Rectal smooth muscle tissue (tissue), 1 donor: ENCODE results near the gene BPIFA1.

Experiments used
- H3K27ac ChIP-seq: one replicate; pipeline ENCODE4 v1.7.0; 2013; ENCODE audit warnings: low read depth, low read length, inconsistent platforms
- H3K27me3 ChIP-seq: one replicate; pipeline ENCODE4 v1.7.0; 2013; ENCODE audit warnings: low read length; ENCODE audit not compliant: control insufficient read depth, insufficient read depth
- H3K36me3 ChIP-seq: one replicate; pipeline ENCODE4 v1.7.0; 2013; ENCODE audit warnings: low read length; ENCODE audit not compliant: control insufficient read depth, insufficient read depth
- H3K4me1 ChIP-seq: one replicate; pipeline ENCODE4 v1.7.0; 2013; ENCODE audit warnings: low read length; ENCODE audit not compliant: control insufficient read depth, insufficient read depth
- H3K4me3 ChIP-seq: one replicate; pipeline ENCODE4 v1.7.0; 2013; ENCODE audit warnings: low read length
- H3K9ac ChIP-seq: one replicate; pipeline ENCODE4 v1.7.0; 2013; ENCODE audit warnings: low read length

Gene BPIFA1

DNA sequence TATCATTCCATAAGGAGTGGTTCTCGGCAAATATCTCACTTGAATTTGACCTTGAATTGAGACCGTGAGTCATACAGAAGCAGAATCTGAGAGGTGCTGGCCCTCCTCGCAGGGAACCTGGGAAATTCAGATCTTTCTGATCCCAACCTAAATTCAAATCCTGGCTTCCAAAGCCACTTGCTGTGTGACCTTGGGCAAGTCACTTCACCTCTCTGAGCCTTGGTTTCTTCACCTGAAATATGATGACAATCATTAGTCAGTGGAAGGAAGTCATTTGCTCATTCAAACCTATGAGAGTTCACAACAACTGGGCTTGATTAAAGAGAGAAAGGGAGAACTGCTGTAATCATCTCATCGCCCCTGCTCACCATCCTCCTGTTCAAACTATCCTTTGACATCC lies 11.4 kb upstream of the BPIFA1 start:
- Histone ChIP-seq H3K36me3 (no peaks in the 10 kb centered on the region), H3K9ac (no peak overlapping the region), H3K27me3 (no peaks in the 10 kb centered on the region), H3K4me3 (no peak overlapping the region), H3K27ac (no peak overlapping the region), H3K4me1 (no peaks in the 10 kb centered on the region)

DNA sequence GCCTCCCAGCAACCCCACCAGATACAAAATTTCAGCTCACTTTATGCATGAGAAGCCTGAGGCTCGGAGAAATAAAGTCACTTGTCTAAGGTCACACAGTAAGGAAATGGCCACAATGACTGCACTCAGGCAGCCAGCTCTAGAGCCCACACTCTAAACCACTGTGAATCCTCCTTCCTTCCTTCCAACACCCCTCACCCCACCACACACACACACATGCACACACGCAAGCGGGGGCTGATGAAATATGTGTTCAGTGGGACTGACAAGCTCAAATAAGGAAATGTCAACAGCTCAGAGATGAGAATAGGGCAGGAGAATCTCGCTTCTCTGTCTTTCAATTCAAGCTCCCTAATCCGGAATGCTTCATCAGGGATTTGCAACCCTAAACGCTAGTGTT lies 6.0 kb upstream of the BPIFA1 start:
- H3K4me1 ChIP-seq = no peaks in the 10 kb centered on the region
- H3K27me3 ChIP-seq = no peaks in the 10 kb centered on the region
- H3K9ac ChIP-seq = no peak overlapping the region
- no peak overlapping the region for H3K27ac ChIP-seq
- H3K36me3 ChIP-seq = no peaks in the 10 kb centered on the region
- no peak overlapping the region for H3K4me3 ChIP-seq

DNA sequence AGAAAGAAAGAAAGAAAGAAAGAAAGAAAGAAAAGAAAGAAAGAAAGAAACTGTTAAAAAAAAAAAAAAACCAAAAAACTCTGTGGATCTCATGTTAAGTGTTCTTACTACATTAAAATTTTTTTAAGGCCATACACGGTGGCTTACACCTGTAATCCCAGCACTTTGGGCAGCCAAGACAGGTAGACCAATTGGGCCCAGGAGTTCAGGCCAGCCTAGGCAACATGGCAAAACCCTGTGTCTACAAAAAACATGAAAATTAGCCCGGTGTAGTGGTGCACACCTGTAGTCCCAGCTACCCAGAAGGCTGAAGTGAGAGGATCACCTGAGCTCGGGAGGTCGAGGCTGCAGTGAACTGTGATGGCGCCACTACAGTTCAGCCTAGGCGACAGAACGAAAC lies 4.6 kb upstream of the BPIFA1 start:
- H3K36me3 ChIP-seq = no peaks in the 10 kb centered on the region
- H3K9ac ChIP-seq = no peak overlapping the region
- H3K4me3 ChIP-seq = no peak overlapping the region
- H3K27me3 ChIP-seq = no peaks in the 10 kb centered on the region
- no peaks in the 10 kb centered on the region for H3K4me1 ChIP-seq
- H3K27ac ChIP-seq = no peak overlapping the region

GRCh38 chr20:33232486-33233072 lies 3.2 kb upstream of the BPIFA1 start:
- Histone ChIP-seq H3K27me3 (no peaks in the 10 kb centered on the region), H3K36me3 (no peaks in the 10 kb centered on the region), H3K9ac (no peak overlapping the region), H3K4me3 (no peak overlapping the region), H3K4me1 (no peaks in the 10 kb centered on the region), H3K27ac (no peak overlapping the region)

- no peak overlapping the region for H3K27ac ChIP-seq
- H3K9ac ChIP-seq = no peak overlapping the region
- no peaks in the 10 kb centered on the region for H3K4me1 ChIP-seq
- no peaks in the 10 kb centered on the region for H3K36me3 ChIP-seq
- H3K4me3 ChIP-seq = no peak overlapping the region
- no peaks in the 10 kb centered on the region for H3K27me3 ChIP-seq
These were observed 2.5 kb upstream of the BPIFA1 start for GRCh38 chr20:33233129-33233774.

- no peaks in the 10 kb centered on the region for H3K27me3 ChIP-seq
- H3K27ac ChIP-seq = no peak overlapping the region
- H3K4me3 ChIP-seq = no peak overlapping the region
- H3K9ac ChIP-seq = no peak overlapping the region
- H3K36me3 ChIP-seq = no peaks in the 10 kb centered on the region
- no peaks in the 10 kb centered on the region for H3K4me1 ChIP-seq
These were observed 1.7 kb upstream of the BPIFA1 start for GRCh38 chr20:33234050-33234449.

DNA sequence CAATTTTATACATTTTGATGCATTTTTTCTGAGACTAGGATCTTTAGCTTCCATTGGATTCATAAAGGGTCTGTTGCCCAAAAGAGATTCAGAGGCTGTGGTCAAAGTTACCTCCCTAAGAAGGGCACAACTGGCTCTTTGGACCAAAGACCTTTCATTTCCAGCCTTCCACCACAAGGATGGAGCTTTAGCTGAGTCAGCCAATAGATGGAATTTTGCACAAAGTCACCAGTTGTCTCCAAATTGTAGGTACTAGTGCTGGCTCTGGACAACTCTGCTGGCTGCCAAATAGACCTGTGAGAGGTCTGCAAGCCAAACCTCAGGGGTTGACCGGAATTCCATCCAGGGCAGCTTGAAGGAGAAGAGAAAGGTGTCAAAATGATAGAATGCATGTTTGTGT lies 555 bp downstream of the BPIFA1 start:
- no peaks in the 10 kb centered on the region for H3K27me3 ChIP-seq
- H3K4me1 ChIP-seq = no peaks in the 10 kb centered on the region
- H3K4me3 ChIP-seq = no peak overlapping the region

DNA sequence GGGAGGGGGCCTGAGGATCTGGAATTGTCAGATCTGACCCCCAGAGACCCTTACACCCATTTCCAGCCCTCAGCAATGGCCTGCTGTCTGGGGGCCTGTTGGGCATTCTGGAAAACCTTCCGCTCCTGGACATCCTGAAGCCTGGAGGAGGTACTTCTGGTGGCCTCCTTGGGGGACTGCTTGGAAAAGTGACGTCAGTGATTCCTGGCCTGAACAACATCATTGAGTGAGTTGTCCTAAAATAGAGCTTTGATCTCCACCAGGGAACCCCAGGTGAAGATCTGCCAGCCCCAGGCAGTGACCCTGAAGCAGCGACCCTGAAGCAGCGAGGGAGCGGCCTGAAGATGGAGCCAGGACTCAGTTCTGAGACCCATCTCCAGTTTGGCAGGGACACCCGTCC lies 2.2 kb downstream of the BPIFA1 start:
- H3K9ac ChIP-seq = no peak overlapping the region
- H3K4me1 ChIP-seq = no peaks in the 10 kb centered on the region
- H3K36me3 ChIP-seq = no peaks in the 10 kb centered on the region
- H3K27me3 ChIP-seq = no peaks in the 10 kb centered on the region
- H3K4me3 ChIP-seq = no peak overlapping the region
- no peak overlapping the region for H3K27ac ChIP-seq

More for the DNA sequence above, 555 bp downstream of the BPIFA1 start:
- H3K27ac ChIP-seq = no peak overlapping the region
- no peak overlapping the region for H3K9ac ChIP-seq
- H3K36me3 ChIP-seq = no peaks in the 10 kb centered on the region

- no peak overlapping the region for H3K4me3 ChIP-seq
- no peak overlapping the region for H3K9ac ChIP-seq
- H3K4me1 ChIP-seq = no peaks in the 10 kb centered on the region
- no peaks in the 10 kb centered on the region for H3K36me3 ChIP-seq
- no peaks in the 10 kb centered on the region for H3K27me3 ChIP-seq
- no peak overlapping the region for H3K27ac ChIP-seq
These were observed 3.6 kb downstream of the BPIFA1 start for GRCh38 chr20:33239418-33239817.

DNA sequence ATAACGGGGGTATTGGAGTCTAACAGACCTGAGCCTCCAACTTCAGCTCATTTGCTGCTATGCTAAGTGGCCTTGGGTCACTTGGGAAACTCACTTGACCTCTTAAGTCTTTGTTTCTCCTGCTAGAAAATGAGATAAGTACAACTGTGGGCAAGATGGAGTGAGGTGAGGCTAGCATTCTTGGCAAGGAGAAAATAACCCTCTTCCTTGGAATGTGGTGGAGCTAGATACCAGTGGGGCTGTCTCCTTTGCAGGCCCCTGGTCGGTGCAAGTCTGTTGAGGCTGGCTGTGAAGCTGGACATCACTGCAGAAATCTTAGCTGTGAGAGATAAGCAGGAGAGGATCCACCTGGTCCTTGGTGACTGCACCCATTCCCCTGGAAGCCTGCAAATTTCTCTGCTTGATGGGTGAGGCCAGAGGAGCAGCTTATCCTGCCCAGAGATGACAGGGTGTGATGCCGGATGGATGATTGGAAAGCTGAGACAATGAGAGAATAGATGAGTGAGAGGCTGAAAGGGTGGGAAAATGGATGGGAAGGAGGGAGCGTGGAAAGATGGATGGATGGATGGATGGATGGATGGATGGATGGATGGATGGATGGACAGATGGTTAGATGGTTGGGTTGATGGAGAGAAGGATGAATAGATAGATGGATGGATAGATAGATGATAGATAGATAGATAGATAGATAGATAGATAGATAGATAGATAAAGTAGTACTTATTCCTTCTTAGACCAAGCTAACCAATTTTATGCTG lies 4.4 kb downstream of the BPIFA1 start:
- H3K27me3 ChIP-seq = no peaks in the 10 kb centered on the region
- no peak overlapping the region for H3K27ac ChIP-seq
- H3K36me3 ChIP-seq = no peaks in the 10 kb centered on the region
- no peak overlapping the region for H3K9ac ChIP-seq
- no peaks in the 10 kb centered on the region for H3K4me1 ChIP-seq
- no peak overlapping the region for H3K4me3 ChIP-seq

DNA sequence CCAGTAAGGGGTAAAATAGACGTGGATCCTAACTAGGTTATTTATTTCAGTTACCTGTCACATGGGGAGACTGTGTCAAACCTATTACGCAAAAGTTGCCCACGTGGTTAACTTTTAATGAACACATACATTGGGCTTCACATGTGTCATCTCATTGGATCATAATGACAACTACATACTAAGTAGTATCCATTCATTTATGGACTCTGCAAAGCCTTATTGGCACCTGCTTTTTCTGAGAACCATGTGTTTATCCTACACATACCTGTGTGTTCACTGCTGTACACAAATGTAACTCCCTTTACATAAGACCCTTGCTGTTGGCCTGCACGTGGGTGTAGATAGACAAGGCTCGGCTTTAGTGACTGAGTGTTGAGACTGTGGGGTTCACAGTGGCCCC lies 5.1 kb downstream of the BPIFA1 start:
- Histone ChIP-seq H3K36me3 (no peaks in the 10 kb centered on the region), H3K4me3 (no peak overlapping the region), H3K27me3 (no peaks in the 10 kb centered on the region), H3K9ac (no peak overlapping the region), H3K27ac (no peak overlapping the region), H3K4me1 (no peaks in the 10 kb centered on the region)

DNA sequence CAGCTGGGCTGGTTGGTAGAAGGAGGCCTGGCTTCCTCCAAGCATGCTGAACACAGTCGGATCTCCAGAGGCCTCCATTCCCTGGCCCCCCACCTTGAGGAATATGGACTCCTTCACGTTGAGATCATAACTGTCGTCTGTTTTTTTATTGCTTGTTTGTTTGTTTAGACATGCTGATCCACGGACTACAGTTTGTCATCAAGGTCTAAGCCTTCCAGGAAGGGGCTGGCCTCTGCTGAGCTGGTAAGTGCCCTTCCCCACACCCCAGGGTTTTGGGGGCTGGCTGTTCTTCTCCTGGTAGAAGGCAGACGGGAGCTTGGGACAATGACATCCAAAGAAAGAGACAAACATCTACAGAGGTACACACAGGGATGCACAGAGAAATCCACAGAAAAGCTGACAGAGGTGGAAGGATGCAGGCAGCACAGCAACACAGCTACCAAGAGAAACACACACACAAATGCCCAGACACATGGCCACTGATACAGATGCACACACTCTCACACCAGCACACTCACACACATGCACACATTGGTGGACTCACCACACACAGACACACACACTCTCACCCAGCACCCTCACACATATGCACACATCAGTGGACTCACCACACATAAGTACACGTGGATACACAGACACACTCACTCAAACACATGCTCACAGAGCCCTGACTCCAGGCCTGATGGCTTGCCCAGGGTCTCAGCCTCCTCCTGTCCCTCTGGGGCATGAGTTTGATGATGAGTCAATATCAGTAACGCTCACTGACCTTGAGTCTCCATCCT lies 6.7 kb downstream of the BPIFA1 start:
- Histone ChIP-seq H3K27me3 (no peaks in the 10 kb centered on the region), H3K4me1 (no peaks in the 10 kb centered on the region), H3K4me3 (no peak overlapping the region), H3K27ac (no peak overlapping the region), H3K36me3 (no peaks in the 10 kb centered on the region), H3K9ac (no peak overlapping the region)
